ENCODE measurements around the gene CSNK1G2.

Gene CSNK1G2

DNA sequence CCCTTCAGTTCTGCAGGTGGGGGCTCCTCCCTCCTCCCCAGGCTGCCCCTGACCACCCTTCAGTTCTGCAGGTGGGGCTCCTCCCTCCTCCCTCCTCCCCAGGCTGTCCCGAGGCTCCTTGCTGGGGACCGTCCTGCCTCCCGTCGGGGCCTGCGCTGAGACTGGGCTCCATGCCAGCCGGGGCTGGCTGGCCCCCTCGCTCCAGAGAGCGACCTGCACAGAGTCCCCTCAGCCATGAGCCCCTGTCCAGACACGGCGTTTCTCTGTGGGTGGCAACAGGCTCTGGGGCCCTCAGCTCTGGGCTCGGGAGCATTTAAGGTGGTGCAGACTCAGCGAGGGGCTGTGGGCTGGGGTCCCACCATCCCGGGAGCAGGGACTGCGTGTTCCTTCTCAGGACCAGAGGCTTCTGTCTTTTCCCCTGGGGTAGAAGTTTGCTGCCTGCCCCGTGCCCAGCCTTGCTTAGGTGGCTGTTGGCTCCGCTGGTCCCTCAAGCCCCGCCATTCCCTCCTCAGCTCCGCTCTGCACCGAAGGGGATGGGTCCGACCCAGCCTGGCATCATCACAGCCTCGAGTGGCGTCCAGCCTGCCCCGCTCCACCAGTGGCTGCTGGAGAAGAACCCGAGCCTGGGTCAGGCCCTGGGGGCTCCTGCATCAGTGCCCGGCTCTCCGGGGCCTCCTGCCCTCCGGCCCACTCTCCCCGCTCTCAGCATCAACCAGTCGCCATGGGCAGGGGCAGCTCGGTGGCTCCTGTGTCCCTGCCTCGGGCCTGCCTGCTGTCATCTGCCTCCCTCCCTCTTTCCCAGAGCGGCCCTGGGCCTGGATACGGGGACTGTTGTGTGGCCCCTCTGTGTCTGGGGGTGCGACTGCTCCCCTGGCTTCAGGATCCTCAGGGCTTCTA lies 27.6 kb downstream of the CSNK1G2 start:
- DNase-seq (ENCODE audit: low read depth in 2 of 2): no peak

DNA sequence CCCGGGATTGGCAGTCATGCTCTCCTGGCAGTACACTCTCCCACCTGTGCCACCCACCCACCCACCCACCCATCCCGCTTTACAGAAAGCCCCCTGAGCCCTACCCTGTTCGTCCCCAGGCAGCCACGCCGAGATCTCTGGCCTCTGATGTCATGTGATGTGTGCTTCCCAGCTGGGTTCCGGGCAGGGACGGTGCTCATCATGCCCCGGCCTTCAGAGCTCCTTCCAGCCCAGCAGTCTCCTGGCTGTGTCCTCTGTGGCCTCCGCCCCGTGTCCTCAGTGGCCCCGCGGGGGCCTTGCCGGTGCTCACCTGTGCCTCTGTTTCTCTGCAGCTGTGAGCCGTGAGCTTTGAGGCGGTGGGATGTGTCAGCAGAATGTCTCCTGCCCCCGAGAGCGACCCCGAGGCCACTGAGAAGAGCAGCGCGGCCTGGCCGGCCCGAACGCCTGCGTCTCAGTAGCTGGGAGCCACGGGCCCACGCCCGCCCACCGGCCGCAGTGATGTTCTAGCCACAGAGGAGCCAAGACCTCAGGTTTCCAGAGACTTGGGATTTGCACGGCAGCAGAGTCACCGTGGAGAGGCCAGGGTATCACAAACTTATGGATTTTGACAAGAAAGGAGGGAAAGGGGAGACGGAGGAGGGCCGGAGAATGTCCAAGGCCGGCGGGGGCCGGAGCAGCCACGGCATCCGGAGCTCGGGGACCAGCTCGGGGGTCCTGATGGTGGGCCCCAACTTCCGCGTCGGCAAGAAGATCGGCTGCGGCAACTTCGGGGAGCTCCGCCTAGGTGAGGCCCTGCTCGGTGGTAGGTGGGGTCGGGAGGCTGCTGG lies 28.4 kb downstream of the CSNK1G2 start:
- no peak for DNase-seq (ENCODE audit: low read depth in 2 of 2)

DNA sequence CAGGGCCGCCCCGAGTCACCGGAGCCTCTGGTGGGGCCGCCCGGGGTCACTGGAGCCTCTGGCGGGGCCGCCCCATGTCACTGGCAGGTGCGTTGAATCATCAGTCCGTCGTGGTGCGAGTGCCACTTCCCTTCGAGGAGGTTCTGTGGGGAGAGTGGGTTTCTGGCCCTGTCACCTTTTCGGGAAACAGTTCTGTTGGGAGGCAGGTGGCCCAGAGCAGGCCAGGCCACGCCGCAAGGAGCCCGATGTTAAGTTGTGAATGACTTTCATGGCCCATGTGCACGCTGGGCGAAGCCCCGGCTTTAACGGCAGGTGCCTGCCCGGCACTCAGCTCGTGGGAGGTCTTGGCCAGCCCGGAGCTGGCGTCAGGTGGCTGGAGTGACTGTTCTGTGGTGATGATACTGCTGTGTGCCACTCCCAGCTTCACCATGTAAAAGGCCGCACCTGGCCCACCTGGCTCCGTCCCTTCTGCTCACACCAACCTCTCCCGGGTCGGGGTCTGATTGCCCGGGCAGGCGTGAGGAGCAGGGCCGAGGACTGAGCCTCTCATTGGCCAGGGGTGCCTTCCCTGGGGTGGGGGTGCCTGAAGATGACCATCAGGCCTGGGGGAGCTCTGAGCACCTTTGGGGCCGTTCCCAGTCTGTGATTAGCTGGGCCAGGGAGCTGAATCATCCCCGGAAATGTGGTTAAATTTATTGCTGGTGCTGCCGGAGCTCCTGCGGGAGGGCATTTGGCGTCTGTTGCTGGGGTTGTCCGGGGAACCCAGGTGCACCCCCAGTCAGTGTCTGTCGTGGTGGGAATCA lies 29.2 kb downstream of the CSNK1G2 start:
- DNase-seq (ENCODE audit: low read depth in 2 of 2): no peak

DNA sequence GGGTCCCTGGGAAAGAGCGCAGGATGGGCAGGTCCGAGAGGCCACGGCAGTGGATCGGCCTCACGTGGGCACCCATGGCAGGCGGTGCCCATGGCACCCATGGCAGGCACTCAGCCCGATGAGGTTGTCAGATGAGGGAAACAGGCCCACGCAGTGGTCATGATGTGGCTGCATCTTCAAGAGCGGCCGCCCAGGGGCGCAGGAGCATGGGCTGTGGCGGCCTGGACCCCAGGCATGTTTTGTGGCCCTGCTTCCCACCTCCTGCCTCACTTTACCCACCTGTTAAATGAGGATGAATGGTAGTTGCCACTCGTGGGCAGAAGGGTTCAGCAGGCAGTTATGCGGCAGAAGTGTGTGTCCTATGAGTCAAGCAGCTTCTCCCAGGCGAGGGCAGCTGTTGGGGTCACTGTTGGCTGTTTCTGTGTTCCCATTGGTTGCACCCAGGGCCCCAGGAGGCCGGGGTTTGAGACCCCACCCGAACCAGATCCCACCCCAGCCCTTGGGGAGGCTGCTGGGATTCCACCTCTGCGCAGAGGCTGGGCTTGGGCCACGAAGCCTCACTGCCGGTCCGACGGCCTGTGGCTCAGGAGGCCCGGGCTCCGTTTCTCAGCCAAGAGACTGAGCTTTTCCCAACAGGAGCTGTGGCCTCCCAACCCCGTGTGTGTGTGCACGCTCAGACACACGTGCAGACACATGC lies 30.0 kb downstream of the CSNK1G2 start:
- DNase-seq (ENCODE audit: low read depth in 2 of 2): no peak

DNA sequence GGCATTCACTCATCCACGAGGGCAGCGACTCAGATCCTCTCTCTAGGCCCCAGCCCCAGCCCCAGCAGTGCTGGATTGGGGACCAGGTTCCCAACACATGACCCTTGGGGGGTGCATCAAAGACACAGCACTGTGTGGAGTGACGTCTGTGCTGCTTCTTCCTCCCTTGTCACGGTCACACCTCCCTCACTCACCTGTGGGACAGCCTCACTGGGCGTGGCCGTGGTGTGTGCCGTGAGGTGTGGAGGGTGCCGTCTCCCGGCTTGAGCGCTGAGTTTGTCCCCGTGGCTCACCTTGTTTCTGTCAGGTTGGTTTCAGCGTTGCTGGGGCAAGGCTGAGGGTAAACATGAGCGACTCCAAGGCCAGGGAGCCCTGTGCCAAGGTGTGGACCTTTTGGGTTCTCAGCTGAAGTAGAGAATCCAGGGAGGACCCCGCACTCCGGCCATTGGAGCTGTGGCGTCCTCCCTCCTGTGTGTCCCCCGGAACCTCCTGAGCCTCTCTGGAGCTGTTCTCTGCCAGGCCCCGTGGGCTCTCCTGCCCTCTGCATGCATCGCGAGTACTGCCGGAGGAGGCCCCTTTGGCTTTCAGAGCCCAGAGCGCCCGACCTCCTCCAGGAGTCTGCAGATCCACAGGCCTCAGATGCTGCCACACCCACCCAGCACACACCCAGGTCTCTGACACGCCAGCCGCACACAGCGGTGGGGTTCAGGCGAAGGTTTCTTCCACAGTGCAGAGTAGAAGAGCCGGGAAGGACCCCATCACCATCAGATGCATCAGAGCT lies 33.6 kb downstream of the CSNK1G2 start:
- DNase-seq (ENCODE audit: low read depth in 2 of 2): no peak

DNA sequence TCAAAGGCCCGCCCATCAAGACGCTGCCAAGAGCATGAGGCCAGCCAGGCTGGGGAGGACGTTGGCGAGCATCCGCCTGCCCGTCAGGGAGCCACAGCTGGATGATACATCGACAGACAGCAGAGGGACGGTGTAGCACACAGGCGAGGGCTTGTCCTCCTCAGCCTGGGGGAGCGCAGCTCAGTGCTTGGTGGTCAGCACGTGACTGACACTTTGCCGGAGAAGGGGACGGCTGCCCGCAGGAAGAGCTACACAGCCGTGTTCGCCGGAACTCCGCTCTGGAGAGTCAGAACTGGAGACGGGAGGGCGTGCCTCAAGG lies 34.1 kb downstream of the CSNK1G2 start:
- no peak for DNase-seq (ENCODE audit: low read depth in 2 of 2)

DNA sequence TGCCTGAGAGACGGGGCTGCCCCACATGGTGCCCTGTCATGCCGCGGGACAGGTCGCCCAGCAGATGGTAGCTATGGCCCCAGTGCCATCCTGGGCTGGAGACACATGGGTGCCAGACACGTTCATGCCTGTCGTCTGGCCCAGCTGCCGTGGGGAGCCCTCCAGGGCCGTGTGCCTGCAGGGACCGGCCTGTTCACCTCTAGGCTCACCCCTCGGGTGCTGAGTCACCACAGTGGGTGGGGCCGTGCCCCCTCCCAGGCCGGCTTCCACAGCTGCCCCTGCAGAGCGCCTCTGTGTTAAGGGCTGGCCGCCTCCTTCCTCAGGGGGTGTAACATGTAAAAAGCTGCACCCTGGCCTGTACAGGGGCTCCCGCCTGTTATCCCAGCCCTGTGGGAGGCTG lies 36.1 kb downstream of the CSNK1G2 start:
- DNase-seq (ENCODE audit: low read depth in 2 of 2): no peak

DNA sequence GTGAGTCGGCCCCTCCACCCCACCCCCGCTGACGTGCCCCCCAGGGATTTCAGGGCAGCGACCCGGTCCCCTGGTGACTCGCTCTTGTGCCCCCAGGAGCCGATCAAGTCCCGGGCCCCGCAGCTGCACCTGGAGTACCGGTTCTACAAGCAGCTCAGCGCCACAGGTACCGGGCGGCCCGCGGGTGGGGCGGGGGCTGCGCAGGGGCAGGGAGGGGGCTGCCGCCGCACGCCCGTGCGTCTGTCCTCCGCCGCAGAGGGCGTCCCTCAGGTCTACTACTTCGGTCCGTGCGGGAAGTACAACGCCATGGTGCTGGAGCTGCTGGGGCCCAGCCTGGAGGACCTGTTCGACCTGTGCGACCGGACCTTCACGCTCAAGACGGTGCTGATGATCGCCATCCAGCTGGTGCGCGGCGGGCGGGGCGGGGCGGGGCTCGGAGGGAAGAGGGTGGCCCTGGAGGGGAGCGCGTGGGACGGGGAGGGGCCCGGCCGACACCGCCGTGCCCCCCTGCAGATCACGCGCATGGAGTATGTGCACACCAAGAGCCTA lies 37.4 kb downstream of the CSNK1G2 start:
- DNase-seq (ENCODE audit: low read depth in 2 of 2): no peak

DNA sequence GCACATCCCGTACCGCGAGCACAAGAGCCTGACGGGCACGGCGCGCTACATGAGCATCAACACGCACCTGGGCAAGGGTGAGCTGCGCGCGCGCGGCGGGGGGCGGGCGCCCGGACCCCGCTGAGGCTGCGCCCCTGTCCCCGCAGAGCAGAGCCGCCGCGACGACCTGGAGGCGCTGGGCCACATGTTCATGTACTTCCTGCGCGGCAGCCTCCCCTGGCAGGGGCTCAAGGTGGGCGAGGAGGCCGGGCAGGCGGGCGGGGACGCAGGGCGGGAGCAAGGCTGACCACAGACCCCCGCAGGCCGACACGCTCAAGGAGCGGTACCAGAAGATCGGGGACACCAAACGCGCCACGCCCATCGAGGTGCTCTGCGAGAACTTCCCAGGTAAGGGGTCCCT lies 38.0 kb downstream of the CSNK1G2 start:
- no peak for DNase-seq (ENCODE audit: low read depth in 2 of 2)

DNA sequence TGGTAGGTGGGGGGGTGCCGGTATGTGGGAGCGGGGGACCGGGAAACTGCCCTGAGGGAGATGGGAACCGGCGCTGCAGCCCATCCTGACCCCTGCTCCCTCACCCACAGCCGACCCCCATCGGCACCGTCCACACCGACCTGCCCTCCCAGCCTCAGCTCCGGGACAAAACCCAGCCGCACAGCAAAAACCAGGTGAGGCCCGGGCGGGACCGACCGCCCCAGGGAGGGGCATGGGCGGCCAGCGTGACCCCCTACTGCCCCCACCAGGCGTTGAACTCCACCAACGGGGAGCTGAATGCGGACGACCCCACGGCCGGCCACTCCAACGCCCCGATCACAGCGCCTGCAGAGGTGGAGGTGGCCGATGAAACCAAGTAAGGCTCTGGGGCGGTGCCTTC lies 38.7 kb downstream of the CSNK1G2 start:
- DNase-seq (ENCODE audit: low read depth in 2 of 2): no peak

DNA sequence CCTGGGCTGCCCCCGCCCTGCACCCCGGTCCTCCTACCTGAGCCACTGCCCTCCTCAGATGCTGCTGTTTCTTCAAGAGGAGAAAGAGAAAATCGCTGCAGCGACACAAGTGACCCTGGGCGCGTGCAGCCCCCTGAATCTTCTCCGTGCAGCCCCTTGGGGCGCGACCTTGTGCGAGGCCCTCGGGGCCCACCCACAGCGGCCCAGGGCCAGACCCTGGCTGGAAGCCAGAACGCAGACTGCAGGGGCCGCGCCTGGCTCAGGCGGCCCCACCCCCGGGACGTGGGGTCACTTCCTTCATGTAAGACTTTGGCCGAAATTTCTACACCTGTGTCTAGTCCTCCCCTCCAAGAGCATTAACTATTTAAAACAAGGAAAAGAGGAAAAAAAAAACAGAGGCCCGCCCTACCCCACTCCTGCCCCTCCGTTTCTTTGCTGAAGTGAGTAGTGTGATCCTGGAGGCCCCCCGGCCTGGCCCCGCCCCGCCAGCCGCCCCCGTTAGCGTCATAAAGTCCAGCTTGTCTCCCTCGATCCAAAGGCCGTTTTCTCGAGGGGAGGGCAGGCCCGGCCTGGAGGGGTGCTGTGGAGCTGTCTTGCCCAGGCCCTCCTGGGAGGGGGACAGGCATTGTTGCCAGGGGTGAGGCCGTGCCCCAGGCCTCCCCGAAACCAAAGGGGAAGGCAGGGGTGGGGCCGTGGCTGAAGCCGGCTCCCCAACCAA lies 39.3 kb downstream of the CSNK1G2 start:
- DNase-seq (ENCODE audit: low read depth in 2 of 2): no peak

DNA sequence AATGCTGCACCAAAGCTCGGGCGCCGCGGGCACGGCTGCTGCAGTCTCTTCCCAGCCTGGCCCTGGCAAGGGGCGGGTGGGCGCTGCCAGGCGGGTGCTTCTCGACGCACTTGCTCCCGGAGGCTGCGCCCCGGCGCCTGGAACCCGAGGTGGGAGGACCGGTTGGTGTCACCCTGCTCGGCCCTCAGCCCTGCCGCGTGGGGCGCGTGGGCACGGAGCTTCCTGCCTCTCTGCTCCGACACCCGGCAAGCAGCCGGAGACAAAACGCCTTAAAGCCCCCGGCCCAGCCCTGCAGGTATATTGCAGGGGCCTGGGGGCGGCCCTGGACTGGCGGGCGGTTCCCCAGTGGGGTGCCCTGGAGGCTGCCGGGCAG lies 39.8 kb downstream of the CSNK1G2 start:
- DNase-seq (ENCODE audit: low read depth in 2 of 2): no peak

DNA sequence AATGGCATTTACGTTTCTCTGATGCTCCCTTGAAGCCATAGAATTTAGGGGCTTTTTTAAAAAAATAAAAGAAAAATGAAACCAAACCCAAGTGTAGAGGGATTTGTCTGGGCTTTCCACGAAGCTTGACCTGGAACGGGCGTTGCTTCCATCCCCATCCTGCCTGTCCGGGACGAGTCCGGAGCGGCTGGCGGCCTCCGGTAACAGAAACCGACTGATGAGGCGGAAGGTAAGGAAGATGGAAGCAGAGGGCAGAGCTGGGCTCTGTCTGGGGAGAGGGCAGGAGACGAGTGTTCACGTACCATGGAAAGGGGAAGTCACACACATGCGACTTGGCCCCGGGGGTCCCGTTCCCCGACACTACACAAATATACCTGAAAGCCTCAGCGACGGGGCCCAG lies 40.3 kb downstream of the CSNK1G2 start:
- no peak for DNase-seq (ENCODE audit: low read depth in 2 of 2)

DNA sequence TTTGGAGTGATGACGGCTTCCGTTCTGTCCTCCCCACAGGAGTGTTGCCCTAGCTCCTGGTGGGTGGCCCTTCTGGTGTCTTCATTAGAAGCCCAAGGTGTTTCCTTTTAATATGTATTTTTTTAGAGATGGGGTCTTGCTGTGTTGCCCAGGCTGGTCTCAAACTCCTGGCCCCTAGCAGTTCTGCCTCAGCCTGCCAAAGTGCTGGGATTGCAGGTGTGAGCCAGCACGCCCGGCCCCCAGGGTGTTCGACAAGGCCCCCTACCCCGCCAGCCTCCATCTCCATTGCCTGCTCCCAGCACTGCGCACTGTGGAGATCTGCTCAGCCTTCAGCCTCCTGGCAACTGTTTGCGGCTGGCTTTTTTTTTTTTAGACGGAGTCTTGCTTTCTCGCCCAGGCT lies 43.4 kb downstream of the CSNK1G2 start:
- no peak for DNase-seq (ENCODE audit: low read depth in 2 of 2)

DNA sequence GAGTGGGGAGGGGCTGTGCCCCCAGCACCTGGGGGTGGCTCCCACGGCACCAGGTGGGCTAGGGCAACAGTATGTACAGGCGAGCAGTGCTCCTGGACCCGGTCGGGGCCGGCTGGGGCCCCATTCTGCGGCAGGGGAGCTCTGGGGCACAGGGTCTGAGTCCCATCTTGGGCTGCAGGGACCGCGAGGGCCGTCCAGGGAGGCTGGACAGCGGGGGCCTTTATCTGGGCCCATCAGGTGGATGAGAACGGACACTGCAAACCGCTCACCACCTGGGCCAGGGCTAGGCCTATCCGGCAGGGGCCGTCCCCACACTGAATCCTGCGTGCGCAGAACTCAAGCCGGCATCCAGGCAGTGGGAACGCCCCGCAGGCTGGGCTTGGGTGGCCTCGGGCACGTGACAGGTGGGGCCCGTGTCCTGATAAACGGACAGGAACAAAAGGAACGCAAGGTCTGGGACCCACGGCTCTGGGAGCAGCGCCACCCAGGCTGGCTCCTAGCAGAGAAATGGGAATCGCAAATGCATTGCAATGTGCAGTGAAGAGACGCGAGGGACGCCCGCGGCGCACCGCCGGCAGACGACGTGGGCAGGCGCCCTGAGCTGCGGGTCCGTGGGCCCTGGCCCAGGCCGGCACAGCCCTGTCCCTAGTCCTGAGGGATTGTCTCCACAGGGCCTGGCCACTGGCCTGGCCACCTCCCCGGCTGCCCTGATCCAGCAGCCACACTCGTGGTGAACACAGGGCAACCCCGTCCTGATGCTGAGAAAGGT lies 44.8 kb downstream of the CSNK1G2 start:
- DNase-seq (ENCODE audit: low read depth in 2 of 2): no peak

DNA sequence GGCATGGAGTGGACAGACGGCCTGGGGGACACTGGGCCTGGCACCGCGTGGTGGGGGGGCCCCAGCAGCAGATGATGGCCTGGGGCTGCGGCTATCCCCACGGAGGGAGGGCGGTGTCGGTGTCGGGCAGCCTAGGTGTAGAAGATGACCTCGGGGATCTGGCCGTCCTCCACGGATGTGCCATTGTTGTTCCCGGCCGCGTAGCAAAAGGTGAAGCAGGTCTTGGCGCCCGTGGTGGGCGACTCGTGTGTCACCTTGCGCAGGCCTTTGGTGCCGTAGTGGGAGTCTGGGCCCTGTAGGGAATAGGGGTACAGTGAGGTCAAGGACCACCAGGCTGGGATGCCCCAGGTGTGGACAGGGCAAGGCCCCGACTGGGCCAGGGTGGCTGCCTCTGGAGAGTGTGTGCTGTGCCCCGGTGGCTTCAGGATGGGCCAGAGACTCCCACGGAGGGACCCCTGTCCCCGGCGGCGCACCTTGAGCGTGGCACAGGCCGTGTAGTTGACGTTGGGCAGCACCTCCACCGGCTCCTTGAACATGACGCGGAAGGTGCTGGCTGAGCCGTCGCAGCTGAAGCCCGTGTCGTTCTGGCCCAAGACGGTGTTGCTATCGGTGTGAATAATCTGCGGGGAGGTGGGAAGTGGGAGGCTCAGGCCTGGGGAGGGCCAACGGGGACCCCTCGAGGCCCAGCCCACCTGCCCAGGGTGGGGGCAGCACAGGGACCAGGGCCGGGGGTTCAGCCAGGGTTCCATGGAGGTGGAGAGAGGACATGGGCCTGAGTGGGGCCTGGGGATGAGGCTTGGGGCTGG lies 45.6 kb downstream of the CSNK1G2 start:
- DNase-seq (ENCODE audit: low read depth in 2 of 2): no peak

DNA sequence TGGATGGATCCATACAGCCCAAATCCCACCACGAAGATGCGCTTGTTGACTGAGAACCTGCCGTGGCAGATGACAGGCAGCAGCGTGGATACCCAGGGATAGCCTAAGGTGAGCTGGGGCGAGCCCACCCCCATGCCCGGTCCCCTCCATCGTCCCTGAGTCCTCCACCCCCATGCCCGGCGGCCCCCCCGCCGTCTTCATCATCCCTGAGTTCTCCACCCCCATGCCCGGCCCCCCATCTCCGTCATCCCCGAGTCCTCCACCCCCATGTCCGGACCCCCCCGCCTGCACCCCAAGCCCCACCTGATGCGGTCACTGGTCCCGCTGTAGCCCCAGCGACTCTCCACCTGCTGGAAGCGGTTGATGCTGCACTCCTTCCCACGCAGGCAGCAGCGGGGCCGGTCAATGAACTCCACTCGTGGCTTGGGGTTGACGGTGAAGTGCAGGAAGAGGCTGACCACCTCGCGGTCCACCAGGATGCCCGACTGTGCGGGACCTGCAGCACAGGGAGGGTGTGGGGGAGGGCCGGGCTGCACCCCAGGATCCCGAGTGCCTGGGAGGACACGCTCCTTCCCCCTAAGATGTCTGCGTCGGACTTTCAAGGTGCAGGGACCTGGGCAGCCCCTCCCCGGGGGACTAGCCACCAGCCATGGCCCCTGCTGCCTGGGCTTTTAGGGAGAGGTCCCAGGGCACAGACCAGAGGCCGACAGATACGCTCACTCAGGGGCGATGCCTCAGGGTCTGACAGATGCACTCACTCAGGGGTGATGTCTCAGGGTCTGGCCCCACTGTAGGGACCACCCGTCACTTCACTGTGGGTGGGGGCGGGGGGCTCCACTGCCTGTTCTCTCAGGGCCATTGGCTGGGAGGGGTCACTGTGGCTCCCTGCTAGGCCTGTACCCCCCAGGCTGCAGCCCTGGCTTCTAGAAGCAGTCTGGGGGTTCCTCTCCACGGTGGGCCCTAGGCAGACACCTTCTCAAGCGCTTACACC lies 46.5 kb downstream of the CSNK1G2 start:
- no peak for DNase-seq (ENCODE audit: low read depth in 2 of 2)

All from stimulated activated CD8-positive, alpha-beta memory T cell treated with anti-CD3 and anti-CD28 coated beads, Interleukin-2, amount 100 ng/mL, for 48 hours (primary cell).